GM18520 (cell line): ENCODE data around the gene ZNRF2.
"Not testable (repeated sequence)": the region's sequence is repeated elsewhere in the genome, so short reads cannot be mapped to it uniquely, and the experiment has no call there.

ENCODE experiments used
- ATAC-seq: cut with Tn5 transposase; IDR thresholded peaks from one replicate; pipeline ENCODE4 v1.9.1; 2021; ENCODE audit not compliant: unreplicated experiment

Gene ZNRF2

DNA sequence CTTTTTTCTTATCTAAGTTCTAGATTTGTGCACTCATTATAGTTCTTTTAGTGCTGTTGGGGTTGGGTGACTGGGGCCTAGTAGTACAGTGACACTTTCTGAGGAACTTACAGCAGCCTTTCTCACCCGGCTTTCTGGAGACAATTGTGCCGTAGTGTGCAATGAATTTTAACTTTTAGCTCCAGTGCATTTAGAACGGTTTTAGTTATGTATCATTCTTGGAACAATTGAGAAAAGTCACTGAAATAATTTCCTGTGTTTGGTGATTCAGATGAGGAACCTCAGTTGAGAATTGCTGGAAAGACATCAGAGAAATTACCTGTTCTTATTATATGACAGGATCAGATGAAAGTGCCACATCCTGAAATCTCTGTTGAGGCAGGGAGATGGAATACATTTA lies 3.2 kb downstream of the ZNRF2 start:
- ATAC-seq = not testable (repeated sequence)

DNA sequence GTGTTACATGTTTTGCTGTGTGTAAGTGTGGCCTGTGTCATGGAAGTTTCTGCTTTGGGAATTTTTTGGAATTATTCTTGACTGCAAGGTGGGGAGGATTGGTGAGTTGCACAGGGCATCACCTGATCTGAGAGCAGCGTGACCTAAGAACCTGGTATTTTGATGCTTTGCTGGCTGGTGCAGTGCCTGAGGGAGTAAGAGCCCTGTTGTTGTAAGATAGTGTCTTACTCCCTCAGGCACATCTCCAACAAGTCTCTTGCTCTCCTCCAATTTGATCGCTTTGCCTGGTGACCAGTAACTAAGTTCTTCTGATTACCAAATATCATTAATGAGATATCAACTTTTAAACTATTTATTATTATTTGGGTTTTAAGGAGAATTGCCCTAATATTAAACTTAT lies 5.2 kb downstream of the ZNRF2 start:
- ATAC-seq = not testable (repeated sequence)

DNA sequence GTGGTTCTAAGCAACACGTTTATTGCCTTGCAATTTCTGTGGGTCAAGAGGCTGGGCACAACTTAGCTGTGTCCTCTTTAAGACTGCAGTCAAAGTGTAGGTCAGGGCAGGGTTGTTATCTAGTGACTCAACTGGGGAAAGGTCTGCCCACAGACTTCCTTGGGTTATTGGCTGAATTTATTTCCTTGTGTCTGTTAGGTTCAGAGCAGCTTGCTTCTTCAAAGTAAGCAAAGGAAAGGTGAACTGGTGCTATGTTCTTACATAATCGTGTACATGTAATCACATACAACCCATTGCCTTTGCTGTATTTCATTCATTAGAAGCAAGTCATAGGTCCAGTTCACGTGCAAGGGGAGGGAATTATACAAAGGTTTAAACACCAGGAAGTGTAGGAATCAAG lies 5.9 kb downstream of the ZNRF2 start:
- not testable (repeated sequence) for ATAC-seq

DNA sequence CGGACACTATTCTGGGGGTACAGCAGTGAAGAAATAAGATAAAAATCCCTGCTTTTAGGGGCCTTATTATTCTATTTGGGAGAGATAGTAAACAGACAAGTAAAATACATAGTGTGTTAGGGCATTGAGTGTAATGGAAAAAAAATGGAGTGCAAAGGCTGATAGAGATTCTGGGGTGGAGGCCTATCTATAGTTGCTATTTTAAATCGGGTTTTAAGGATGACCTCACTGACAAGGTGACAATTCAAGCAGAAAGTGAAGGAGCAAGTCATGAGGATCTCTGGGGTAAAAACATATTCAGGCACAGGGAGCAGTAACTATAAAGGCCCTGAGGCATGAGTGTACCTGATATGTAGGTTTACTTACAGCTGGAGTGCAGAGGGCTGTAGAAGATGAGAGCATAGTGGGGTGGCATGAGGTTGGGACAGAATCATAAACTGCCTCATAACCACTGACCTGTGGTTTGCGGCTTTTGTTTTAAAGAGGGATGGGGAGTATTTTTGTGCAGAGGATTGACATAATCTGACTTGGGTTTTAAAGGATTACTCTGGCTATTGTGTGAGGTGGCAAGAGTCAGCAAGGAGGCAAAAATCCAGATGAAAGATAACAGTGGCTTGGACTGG lies 8.1 kb downstream of the ZNRF2 start:
- not testable (repeated sequence) for ATAC-seq

DNA sequence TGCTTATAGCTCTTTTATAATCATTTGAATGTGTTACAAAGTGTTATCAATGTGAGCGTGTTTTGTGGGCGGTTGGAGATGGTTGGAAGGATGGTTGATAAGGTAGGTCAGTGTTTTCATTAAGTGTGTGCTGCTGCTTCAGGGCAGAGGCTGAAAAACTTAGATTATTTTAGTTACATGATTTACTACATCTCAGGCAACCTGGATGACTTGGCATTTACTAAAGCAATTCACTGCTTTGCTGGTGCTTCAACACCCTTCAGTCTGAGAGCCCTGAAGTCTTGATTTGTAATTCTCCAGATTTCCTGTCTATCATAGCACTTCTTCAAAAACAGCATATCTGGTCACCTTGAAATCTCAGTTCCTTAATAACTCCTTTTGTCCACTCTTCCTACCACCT lies 11.9 kb downstream of the ZNRF2 start:
- not testable (repeated sequence) for ATAC-seq

DNA sequence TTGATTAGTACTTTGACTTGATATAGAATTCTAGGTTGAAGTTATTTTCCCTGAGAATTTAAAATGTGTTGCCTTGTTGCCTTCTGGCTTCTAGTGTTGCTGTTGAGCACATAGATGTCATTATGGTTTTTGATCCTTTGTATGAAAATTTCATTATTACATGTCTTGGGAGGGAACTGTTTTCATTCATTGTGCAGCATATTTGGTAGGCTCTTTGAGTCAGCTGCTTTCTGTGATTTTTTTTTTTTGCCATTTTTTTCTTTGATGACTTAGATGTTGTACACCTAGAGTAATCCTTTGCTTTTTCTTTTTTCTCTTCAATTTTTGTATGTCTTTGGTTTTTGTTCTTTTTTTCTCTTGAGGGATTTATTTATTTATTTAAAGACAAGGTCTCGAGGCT lies 13.1 kb downstream of the ZNRF2 start:
- not testable (repeated sequence) for ATAC-seq

DNA sequence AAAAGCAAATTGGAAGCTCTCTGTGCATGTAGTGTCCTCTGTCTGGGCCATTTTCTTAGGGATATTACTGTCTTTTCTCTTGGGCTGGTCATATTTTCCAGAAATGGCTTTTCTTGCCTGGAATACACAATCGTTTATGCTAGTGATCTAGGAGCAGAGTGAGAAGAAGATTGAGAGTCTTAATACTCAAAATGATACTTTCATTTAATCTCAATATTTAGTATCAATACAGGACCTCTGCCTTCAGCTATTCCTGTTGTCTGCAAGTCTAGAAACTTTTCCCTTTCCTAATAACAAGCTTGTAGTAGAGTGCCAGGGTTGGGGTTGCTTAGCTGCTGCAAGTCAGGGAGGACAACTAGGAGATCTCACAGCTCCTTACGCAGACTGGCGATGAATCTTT lies 14.0 kb downstream of the ZNRF2 start:
- ATAC-seq = not testable (repeated sequence)

DNA sequence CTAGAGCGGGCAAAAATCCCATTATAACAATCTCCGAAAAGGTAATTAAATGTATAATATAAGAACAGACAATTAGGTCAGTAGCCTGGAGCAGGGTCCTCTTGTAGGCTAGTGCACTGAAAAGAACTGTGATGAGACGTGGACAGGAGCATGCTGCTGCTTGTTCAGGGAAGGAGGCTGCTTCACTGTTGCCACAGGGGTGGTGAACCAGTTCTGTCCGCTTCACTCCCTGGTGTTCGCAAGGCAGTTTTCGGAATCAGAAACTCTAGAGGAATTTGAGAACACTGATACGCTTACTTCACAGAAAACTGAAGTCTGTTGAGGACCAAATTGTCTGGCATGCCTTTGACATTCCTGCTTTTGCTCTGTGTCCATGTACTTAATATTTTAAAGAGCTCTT lies 17.4 kb downstream of the ZNRF2 start:
- ATAC-seq = no peak

DNA sequence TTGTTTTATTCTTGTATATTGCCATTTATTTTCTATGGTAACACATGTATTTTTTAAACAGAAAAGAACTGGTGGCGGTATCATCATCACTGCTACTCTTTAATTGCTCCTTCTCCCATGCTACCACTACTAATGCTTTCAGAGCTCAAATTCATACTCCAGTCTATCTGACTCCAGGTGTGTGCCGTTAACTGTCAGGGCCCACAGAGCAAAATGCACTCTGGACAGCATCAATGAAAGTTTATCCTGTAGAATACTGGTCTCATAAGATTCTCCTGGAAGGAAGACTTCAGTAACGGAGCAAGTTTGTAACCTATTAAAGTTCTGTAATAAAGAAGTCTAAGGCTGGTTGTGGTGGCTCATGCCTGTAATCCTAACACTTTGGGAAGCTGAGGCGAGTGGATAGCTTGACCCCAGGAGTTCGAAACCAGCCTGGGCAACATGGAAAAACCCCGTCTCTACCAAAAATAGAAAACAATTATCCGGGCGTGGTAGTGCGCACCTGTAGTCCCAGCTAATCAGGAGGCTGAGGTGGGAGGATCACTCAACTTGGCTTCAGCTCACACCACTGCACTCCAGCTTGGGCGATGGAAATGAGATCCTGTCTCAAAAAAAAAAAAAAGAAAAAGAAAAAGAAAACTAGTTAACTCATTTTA lies 18.4 kb downstream of the ZNRF2 start:
- ATAC-seq = no peak

DNA sequence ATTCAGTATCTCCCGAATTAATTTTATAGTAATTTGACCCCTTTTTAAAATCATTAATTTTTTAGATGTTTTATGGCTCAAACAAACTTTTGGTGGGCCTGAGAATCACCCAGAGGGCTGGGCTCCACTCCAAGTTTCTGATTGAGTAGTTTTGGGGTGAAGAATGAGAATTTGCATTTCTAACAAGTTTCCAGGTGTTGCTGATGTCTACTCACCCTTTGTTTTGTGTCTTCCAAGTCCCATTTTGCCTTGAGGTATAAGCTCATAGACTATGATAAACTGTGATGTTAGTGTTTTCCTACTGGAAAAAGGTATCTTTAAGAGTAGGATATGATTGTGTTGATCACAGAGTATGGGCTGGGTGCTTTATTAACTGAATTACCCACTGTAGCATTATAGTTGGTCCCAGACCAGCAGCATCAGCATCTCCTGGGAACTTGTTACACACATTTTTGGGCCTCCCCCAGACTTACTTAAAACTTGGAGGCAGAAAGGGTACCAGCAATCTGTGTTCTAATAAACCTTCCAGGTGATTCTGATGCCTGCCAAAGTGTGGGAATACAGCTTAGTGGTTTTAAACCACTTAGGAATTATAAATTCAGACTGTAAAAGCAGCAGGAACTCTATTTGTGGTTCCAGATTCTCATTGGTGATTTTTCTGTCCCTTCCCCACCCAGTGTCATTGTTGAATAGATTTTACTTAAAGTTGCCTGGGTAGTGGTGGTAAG lies 19.1 kb downstream of the ZNRF2 start:
- ATAC-seq = no peak

DNA sequence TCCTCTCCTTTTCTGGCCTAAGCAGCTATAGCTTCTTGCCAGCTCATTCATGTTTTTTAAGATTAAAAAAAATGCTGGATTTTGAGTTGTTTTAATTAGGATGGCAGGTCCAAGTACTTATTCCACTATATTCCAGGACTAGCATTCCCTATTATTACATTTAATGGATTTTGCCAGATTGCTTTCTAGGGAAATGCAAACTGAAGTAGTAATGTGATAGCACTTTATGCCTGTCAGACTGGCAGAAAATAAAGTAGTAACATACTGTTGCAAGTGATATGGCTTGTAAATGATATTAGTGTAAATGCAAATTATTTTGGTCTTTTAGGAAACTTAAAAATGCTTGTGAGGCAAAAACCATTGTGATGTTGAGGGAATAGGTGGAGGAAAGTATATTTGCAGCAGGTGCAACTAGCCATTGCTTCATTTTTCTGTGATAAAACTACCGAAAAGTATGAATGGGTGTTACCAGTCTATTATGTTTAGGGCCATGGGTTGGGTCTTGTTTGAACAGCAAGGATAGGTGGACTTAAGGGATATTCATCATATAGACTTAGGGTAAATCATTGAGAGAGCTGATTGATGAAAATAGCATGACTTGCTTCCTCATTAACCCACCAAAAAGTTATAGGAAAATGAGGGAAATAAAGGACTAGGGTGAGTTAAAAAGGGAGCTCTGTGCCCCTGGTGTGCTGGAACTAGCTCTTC lies 19.9 kb downstream of the ZNRF2 start:
- no peak for ATAC-seq

DNA sequence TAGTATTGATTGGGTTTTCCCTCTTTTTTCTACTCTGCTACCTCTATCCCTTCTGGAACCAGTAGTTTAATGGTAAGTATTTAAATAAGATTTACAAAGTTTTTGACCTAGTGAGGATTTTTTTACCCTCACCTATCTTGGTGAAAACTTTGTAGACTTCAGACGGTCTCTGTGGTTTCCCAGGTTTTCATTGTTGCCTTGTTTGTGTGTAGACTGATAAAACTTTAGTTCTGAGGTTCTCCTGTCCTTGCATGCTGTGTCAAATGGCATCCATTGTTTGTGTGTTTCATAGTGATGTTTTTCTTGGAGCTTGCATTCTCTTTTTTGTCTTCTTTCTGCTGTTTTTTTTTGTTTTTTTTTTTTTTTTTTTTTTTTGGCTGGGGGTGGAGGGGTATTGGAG lies 22.6 kb downstream of the ZNRF2 start:
- no peak for ATAC-seq

DNA sequence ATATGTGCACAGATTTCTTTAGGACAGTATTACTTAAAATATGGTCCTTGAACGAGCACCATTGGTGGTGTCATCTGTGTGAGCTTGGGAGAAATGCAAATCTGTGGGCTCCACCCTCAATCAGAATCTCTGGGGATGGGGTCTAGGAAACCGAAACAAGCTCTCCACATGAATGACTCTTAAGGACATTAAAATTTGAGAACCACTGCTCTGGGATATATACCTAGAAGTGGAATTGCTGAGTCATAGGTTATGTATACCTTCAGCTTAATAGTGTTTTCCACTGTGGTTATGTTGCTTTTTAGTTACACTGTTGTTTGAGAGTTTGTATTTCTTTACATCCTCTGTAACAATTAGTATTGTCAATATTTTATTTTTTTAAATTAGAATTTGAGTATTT lies 24.0 kb downstream of the ZNRF2 start:
- no peak for ATAC-seq

DNA sequence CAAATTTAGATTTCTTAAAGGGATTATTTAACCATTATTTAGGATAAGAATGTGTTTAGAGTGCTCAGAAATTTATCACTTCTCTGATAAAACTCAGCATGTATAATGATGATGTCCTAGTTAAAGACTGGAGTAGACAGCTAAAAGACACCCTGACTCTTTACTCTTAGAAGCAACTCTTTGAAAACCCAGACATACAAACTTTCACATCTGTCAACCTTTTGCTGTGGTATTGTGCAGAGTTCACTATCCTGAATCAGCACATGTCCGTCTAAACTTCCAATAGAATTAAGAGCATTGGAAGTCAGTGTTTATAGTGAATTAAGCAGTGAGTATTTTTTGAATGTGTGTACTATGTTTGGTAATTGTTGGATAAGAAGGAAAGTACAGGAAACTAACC lies 24.9 kb downstream of the ZNRF2 start:
- ATAC-seq = no peak

DNA sequence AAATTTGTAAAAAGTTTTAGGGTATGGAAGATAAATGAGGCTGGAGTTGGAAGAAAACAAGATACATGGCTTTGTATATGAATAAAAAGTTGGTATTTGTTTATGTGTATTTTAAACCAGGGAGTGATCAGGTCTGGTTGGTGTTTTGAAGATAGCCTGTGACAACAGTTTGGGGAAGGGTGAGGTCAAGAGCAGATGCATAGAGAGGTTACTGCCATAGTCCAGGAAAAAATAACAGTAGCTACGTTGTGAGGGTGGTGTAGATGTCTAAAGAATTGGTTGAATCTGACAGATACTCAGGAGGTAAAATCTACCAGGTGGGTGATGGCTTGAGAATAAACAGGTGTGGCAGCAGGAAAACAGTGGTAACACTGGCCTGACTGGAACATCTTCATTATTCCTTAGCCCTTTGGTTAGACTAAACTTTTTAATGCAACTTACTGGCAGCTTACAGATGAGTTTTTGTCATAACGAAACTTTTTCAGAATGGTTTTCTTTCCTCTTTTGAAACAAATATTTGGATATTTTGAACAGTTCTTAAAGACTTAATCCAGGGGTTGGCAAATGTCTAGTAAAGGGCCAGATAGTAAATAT lies 25.5 kb downstream of the ZNRF2 start:
- ATAC-seq = no peak

DNA sequence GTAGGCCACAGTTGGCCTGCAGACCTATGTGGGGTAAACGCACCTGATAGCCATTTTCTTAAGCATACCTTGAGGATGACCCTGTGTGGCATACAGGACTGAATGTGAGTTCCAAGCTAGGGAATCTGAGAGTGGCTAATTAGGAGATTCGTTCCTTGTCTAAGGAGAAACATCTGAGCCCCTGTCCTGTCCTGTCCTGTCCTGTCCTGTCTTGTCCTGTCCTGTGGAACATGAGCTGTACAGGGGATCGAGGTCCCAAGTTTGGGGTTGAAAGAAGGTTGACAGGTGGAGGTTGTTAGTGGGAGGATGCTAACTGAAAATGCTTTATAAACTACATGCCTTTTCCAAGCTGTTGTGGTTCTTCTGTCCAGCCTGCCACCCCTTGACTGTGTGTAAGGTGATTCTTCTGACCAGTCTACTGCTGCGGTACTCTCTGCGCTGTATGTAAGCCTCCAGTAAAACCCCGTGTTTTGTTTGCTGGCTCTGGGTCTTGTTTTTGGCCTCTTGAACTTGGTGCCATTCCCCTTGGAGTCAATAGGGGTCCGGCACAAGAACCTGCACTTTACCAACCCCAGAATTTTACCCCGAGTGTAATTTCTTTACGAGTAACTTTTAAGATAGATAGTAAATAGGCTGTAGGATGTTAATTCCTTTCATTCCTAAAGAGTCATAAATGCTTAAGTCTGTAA lies 26.4 kb downstream of the ZNRF2 start:
- ATAC-seq = no peak

DNA sequence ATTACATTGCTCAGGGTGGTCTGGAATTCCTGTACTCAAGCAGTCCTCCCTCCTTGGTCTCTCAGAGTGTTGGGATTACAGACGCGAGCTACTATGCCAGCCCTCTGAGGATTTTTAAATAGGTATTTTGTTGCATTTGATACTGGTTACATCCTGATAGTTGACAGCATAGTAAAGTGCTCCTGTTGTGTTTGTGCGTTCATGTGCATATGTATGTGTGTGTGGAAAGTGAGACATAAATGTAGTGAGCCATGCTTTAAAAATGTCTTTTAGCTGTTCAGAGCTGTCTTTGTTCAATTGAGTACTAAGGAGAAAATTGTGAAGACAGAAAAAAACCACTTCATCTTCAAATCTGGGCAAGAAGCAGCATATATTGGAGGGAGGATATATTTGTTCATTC lies 27.8 kb downstream of the ZNRF2 start:
- ATAC-seq = no peak

DNA sequence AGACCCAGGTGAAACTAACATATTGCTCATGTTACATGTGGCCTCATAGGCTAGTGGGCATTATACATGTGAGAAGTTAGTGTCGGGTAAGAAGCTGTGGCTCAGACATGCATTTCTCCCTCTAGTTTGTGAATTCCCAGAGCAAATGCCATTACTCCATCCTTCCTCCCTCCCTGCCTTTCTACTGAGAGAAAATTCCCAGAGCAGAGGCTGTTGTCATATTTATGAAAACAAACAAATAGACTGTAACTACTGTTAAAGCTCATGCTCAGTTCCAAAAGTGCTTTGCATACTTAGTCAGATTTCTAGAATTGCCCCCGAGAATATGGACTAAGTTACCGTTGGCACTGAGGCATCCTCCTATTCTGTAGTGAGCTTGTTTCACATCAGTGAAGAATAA lies 29.0 kb downstream of the ZNRF2 start:
- no peak for ATAC-seq

DNA sequence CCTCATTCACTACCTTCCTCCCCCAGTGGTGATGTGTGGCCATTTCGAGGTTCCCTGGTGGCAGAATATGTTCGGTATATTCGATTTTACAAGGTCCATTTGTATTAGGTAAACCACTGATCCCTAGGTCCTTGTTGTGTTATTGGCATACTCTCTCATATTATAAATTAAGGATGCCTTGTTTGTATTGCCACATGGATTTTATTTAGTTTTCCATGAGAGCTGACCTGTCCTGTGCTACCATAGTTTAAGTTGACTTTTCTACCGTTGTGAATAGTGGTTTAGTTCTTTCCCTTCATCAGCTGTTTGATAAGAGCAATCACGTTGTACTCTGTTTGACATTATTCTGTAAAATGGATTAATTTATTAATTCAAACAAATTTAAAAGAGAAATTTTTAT lies 29.4 kb downstream of the ZNRF2 start:
- ATAC-seq = no peak

DNA sequence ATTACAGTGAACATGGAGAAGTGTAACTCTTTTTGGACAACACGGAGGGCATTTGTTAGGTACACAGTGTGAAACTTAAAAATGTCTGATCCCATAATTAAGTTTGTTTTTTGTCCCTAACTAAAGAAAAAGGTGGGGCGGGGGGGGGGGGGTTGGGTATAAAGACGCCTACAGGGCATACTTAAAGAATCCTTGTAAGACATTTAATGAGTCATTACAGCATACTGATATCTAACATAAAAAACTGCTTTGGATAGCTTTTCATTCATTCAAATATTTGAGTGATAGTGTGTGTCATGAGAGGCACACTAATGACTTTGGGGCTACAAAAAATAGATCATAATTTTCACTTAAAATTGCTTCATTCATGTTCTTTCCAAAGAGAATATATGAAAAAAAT lies 31.2 kb downstream of the ZNRF2 start:
- no peak for ATAC-seq

DNA sequence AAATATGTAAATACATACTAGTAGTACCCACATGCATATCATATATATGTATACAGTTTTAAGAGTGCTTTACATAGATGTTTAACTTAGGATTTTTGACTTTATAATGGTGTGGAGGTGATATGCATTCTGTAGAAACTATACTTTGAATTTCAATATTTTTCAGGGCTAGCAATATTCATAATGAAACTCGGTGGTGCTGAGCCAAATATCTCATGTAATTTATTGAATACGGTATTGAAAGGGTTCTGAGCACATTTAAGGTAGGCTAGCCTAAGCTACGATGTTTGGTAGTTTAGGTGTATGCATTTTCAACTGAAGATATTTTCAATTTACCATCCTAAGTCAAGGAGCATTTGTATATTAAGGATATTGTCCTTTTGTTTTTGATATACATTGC lies 36.0 kb downstream of the ZNRF2 start:
- no peak for ATAC-seq
